Measurements from ENCODE around the gene HMGA1. TPM values are rescaled to one million over a fixed set of nuclear protein-coding genes. Genes with fewer than 3 reads are reported as not detected.

The HMGA1 gene, protein sequence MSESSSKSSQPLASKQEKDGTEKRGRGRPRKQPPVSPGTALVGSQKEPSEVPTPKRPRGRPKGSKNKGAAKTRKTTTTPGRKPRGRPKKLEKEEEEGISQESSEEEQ
- total RNA-seq (2016; rRNA removed; fragmentation: Illumina TruSeq; extraction: Trizol) (145 and 150 TPM in 2 replicates), polyA plus RNA-seq (2011; rRNA removed) (110 and 117 TPM in 2 replicates), polyA minus RNA-seq (2011; rRNA and poly(A)+ RNA removed; ENCODE audit: low replicate concordance) (74.1 and 108 TPM in 2 replicates), Bru-seq, nascent RNA (percentile 89 among the genes with signal in this experiment), BruChase-seq, experiment 1, labeled RNA remaining after a 6-hour chase (percentile 96 among the genes with signal in this experiment), BruChase-seq, experiment 2, labeled RNA remaining after a 2-hour chase (percentile 91 among the genes with signal in this experiment)
- 82.4 and 94.2 TPM in 2 replicates for total RNA-seq (2016; cell fraction: cytosol; rRNA removed; fragmentation: Illumina TruSeq; extraction: Trizol; ENCODE audit: low read depth)
- 136 and 144 TPM in 2 replicates for total RNA-seq (2016; cell fraction: insoluble cytoplasmic fraction; rRNA removed; fragmentation: Illumina TruSeq; extraction: Trizol)
- 218 and 242 TPM in 2 replicates for total RNA-seq (2016; cell fraction: membrane; rRNA removed; fragmentation: Illumina TruSeq; extraction: Trizol)
- total RNA-seq (2016; cell fraction: nucleus; rRNA removed; fragmentation: Illumina TruSeq; extraction: Trizol), result 54.7 and 67.6 TPM in 2 replicates
- 75.3 and 119 TPM in 2 replicates for polyA plus RNA-seq (2011; cell fraction: cytosol; rRNA removed)
- polyA plus RNA-seq (2011; cell fraction: nucleus; rRNA removed), result 94.8 and 98.5 TPM in 2 replicates
- 124 and 156 TPM in 2 replicates for polyA plus RNA-seq (2012)
- polyA plus RNA-seq (2016; cell fraction: cytosol; fragmentation: Illumina TruSeq; extraction: Trizol; ENCODE audit: low read depth), result 263 TPM in 2 replicates
- polyA plus RNA-seq (2016; cell fraction: insoluble cytoplasmic fraction; fragmentation: Illumina TruSeq; extraction: Trizol; ENCODE audit: low read depth), result 365 and 450 TPM in 2 replicates
- polyA plus RNA-seq (2016; cell fraction: membrane; fragmentation: Illumina TruSeq; extraction: Trizol; ENCODE audit: low read depth), result 531 and 581 TPM in 2 replicates
- polyA plus RNA-seq (2016; cell fraction: nucleus; fragmentation: Illumina TruSeq; extraction: Trizol; ENCODE audit: insufficient read depth, low read depth), result 216 and 222 TPM in 2 replicates
- polyA minus RNA-seq (2011; cell fraction: cytosol; rRNA and poly(A)+ RNA removed), result 75.7 and 94.8 TPM in 2 replicates
- 17.0 and 21.0 TPM in 2 replicates for polyA minus RNA-seq (2011; cell fraction: nucleus; rRNA and poly(A)+ RNA removed)
- long read RNA-seq, experiment 1, transcript HMGA1-205 (5 exons, 2,159 nt), result minor isoform, 7 of 235 reads
- long read RNA-seq, experiment 1, transcript HMGA1-204 (6 exons, 1,887 nt), result minor isoform, 24 of 235 reads
- long read RNA-seq, experiment 1, transcript HMGA1-201 (6 exons, 1,920 nt), result major isoform, 90 of 235 reads
- long read RNA-seq, experiment 1, partial matches to known transcripts, result 86 of 235 reads
- long read RNA-seq, experiment 1, other reads (novel, unspliced or antisense), result 24 of 235 reads
- long read RNA-seq, experiment 2, transcript HMGA1-205 (5 exons, 2,159 nt), result minor isoform, 82 of 1,558 reads
- long read RNA-seq, experiment 2, transcript HMGA1-201 (6 exons, 1,920 nt), result major isoform, 560 of 1,558 reads
- long read RNA-seq, experiment 2, transcript HMGA1-204 (6 exons, 1,887 nt), result minor isoform, 173 of 1,558 reads
- long read RNA-seq, experiment 2, transcript HMGA1-206 (5 exons, 716 nt), result minor isoform, 27 of 1,558 reads
- long read RNA-seq, experiment 2, partial matches to known transcripts, result 511 of 1,558 reads
- long read RNA-seq, experiment 2, other reads (novel, unspliced or antisense), result 185 of 1,558 reads

DNA sequence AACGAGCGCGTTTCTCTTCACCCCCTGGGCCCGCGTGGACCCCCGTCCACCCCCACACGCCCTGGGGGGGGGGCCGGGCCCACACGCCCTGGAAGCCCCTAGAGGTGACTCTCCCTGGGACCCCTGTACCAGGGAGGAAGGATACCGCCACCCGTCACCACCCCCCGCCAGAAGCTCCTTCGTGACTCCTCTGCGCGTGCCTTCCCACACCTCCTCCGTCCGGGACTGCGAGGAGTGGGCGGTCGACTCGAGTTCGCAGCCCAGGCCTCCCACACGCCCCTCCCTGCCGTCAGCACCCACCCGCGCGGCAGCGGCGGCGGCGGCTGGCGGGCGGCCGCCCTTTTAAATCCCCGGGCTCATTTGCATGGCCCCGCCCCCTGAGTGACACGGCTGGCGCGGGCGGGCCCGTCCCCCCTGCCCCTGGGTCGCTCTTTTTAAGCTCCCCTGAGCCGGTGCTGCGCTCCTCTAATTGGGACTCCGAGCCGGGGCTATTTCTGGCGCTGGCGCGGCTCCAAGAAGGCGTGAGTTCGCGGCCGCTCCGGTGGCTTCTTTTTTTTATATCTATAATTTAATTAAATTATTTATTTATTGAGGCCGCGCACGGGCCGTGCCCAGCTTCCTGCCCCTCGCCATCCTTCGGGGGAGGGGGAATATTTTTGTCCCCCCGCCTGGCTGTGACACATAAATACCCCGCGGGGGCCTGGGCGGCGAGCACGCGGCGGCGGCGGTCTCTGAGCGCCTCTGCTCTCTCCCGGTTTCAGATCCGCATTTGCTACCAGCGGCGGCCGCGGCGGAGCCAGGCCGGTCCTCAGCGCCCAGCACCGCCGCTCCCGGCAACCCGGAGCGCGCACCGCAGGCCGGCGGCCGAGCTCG, at the start of gene HMGA1:
TSS of gene HMGA1 (plus strand) at position 431 of the 873 bp plus-strand sequence. CDS start 3,908 bp downstream, outside the sequence.
- intact Hi-C loops (cut with micrococcal nuclease; ENCODE audit: unreplicated experiment) (loop anchor here (2.0 kb wide), 1 partner anchor 36 kb away; no protein-coding TSS in a partner anchor), in situ Hi-C loops (cut with HindIII; ENCODE audit: extremely low pct_ligation_motif_present, low pct_unique_long_range_greater_than_20kb) (loop anchor here (25.0 kb wide), 1 partner anchor 376 kb away; no protein-coding TSS in a partner anchor)
- 5% methylated on average over 52 of the region's 91 CpGs for WGBS (ENCODE audit: low lambda C conversion rate)
- POLR2A ChIA-PET, result interaction anchor here (0.7 to 1.7 kb wide), 8 partner anchors 10 to 190 kb away, joined by 4 to 24 read pairs (median 8); partner anchors contain the start of gene NUDT3
- Histone ChIP-seq H3K79me2 (ENCODE audit: insufficient read depth, low read length) (peaks cover 25% of the 10 kb centered on the region), H3K4me3 (replicated peaks in 1 of 3; ENCODE audit: insufficient read depth in 1 of 3, low read depth in 2 of 3, low read length in 3 of 3) (peak within 1 kb of the TSS; percentile 79 to 91 (median 86)), H3K27me3 (ENCODE audit: control insufficient read depth in 1 of 2, insufficient read depth in 2 of 2, low read length in 2 of 2) (peaks cover 0 to 2% of the 10 kb centered on the region in 2 experiments; a peak in 2 of 5 replicates), H3K9me3 (ENCODE audit: low read length) (no peaks in the 10 kb centered on the region), H3K36me3 (replicated peaks in 1 of 2; ENCODE audit: control insufficient read depth in 1 of 2, insufficient read depth in 2 of 2, low read length in 2 of 2) (peaks cover 6 to 15% of the 10 kb centered on the region in 2 experiments; a peak in 3 of 5 replicates), H3K27ac (ENCODE audit: extremely low read length, insufficient read depth, low read length) (peak within 1 kb of the TSS; percentile 68), H3K4me1 (ENCODE audit: insufficient read depth, low read length) (peaks cover 31% of the 10 kb centered on the region), H3K9ac (ENCODE audit: insufficient read depth, low read depth, low read length) (peak within 1 kb of the TSS; percentile 88), H2AFZ (ENCODE audit: low read length) (no peak within 1 kb of the TSS), H4K20me1 (ENCODE audit: insufficient read depth, low read length) (no peaks in the 10 kb centered on the region), H3K4me2 (ENCODE audit: low read depth, low read length) (peak within 1 kb of the TSS; percentile 91)
- CTCF ChIA-PET (ENCODE audit: low intra/inter-chr PET ratio, low total read pairs), result no interaction called here
- DNase-seq (ENCODE audit: low spot score) (peak; percentile 81), ATAC-seq (peak; percentile 72), FAIRE-seq (no peak)
- BruUV-seq (replicated peaks), result no TSS peak
- TF ChIP-seq ATF6 (CRISPR knock-in tag; conservative IDR thresholded peaks at IDR 0.05) (no peak), ZBTB42 (CRISPR knock-in tag; IDR thresholded peaks at IDR 0.05) (0 out of 2 replicates have a peak, but pooled peaks have one; percentile 56), ZNF367 (CRISPR knock-in tag; IDR thresholded peaks at IDR 0.05; ENCODE audit: borderline replicate concordance) (no peak), ZNF607 (CRISPR knock-in tag; IDR thresholded peaks at IDR 0.05; ENCODE audit: borderline replicate concordance) (peak; percentile 68; the same call in 1 of the 2 replicates), RBM39 (IDR thresholded peaks at IDR 0.05; ENCODE audit: low read depth, low read length, poor library complexity, severe bottlenecking) (peak; percentile 98), XBP1 (CRISPR knock-in tag; IDR thresholded peaks at IDR 0.05) (no peak), ZNF335 (CRISPR knock-in tag; IDR thresholded peaks at IDR 0.05) (no peak), KLF16 (CRISPR knock-in tag; IDR thresholded peaks at IDR 0.05) (peak in 1 of 2 experiments; percentile 61; a peak in 1 of 4 replicates), BORCS8-MEF2B (CRISPR knock-in tag; IDR thresholded peaks at IDR 0.05) (no peak), NFIB (CRISPR knock-in tag; IDR thresholded peaks at IDR 0.05; ENCODE audit: borderline replicate concordance) (no peak), ZNF33A (CRISPR knock-in tag; IDR thresholded peaks at IDR 0.05; ENCODE audit: borderline replicate concordance) (no peak), ZNF12 (CRISPR knock-in tag; IDR thresholded peaks at IDR 0.05) (no peak)

Data from HepG2 (cell line).